ENCODE results near the gene NTRK3.

DNA sequence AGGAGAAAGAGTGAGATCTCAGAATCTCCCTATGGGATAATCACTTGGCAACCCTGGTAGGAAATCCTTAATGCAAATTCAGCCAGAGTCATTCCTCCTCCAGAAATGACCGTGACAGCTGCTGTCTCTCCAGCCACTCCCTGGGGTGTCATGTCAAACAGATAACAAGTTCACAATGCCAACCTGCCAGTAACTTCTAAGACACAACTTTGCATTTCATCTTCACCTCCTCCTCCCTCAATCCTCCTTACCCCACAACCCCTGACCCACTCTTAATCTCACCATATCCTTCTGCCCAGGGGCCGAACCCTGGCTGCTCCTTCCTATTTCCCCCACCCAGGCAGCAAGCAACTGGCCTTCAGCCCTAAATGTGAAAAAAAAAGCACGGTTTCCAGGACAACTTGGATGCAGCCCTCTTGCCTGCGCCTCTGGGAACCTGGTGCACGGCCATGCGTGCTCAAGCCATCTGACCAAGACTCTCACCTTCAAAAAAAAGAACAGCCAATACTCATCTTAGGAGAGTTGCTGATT lies 166.0 kb downstream of the NTRK3 start:
- TF ChIP-seq, protein P1, sequence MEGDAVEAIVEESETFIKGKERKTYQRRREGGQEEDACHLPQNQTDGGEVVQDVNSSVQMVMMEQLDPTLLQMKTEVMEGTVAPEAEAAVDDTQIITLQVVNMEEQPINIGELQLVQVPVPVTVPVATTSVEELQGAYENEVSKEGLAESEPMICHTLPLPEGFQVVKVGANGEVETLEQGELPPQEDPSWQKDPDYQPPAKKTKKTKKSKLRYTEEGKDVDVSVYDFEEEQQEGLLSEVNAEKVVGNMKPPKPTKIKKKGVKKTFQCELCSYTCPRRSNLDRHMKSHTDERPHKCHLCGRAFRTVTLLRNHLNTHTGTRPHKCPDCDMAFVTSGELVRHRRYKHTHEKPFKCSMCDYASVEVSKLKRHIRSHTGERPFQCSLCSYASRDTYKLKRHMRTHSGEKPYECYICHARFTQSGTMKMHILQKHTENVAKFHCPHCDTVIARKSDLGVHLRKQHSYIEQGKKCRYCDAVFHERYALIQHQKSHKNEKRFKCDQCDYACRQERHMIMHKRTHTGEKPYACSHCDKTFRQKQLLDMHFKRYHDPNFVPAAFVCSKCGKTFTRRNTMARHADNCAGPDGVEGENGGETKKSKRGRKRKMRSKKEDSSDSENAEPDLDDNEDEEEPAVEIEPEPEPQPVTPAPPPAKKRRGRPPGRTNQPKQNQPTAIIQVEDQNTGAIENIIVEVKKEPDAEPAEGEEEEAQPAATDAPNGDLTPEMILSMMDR (IDR thresholded peaks at IDR 0.05) = no peak
- no peak for TF ChIP-seq POLR2A (IDR thresholded peaks at IDR 0.05)
